ENCODE results near the gene MYOD1.

MYOD1 gene

DNA sequence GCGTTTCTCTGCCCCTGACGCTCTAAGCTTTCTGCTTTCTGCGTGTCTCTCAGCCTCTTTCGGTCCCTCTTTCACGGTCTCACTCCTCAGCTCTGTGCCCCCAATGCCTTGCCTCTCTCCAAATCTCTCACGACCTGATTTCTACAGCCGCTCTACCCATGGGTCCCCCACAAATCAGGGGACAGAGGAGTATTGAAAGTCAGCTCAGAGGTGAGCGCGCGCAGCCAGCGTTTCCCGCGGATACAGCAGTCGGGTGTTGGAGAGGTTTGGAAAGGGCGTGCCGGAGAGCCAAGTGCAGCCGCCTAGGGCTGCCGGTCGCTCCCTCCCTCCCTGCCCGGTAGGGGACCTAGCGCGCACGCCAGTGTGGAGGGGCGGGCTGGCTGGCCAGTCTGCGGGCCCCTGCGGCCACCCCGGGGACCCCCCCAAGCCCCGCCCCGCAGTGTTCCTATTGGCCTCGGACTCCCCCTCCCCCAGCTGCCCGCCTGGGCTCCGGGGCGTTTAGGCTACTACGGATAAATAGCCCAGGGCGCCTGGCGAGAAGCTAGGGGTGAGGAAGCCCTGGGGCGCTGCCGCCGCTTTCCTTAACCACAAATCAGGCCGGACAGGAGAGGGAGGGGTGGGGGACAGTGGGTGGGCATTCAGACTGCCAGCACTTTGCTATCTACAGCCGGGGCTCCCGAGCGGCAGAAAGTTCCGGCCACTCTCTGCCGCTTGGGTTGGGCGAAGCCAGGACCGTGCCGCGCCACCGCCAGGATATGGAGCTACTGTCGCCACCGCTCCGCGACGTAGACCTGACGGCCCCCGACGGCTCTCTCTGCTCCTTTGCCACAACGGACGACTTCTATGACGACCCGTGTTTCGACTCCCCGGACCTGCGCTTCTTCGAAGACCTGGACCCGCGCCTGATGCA is at the start of gene MYOD1:
MYOD1 (plus strand) TSS at position 544 of the 910 bp plus-strand sequence; CDS start at position 756, 212 bp downstream.
- DNase-seq: no peak

DNA sequence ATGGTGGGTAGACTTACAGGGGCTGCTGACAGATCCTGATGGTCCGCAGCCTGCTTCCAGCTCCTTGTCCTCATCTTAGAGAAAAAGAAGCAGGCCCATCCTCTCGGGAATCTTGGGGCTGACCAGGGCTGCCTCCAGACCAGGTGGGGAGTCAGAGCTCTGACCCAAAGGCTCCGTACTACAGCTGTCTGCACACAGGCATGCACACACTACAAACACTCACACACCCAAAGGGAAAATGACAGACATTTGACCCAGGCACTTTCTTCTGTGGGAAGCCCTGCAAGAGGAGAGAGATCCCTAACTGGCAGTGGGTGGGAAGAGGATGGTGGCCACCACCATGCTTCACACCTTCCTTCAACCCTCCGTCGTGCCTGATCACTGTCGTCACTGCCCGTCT is 46.9 kb upstream of the MYOD1 start:
- DNase-seq: no peak

DNA sequence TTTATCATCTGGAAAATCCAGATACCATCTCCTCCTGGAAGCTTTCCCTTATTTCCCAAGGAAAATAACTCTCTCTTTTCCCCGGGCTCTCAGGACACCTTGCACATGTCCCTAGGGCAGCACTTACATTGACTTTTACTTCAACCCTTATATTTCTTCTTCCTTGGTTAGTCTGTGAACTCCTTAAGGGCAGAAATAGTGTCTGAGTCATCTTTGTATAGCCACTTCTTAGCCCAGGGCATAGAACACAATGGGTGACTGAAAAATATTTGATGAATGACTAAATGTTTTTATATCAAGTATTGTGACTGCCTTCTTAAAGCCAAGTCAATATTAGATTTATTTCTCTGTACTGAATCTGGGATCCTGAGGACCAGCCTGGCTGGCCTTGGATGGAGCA is 45.4 kb upstream of the MYOD1 start:
- no peak for DNase-seq

GRCh38 chr11:17682848-17683247 is 36.5 kb upstream of the MYOD1 start:
- DNase-seq: no peak

GRCh38 chr11:17683377-17684161 is 35.8 kb upstream of the MYOD1 start:
- DNase-seq: no peak

DNA sequence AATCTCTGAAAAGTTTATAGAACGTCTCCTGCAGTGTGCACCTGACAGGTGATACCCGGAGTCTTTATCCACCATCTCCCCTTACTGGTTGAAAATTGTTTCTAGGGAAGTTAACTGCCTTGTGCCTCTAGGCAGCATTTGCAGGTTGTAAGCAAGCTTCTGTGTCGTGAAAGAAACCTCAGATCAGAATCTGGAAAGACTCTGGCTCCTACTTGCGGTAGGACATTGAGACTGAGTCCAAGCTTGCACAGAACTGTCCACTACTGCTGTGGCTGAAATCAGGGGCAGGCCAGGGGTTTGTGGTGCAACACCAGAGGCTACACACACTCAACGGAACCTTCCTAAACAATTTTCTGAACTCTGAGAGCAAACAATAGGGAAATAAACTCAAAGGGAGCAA is 34.8 kb upstream of the MYOD1 start:
- DNase-seq: no peak

DNA sequence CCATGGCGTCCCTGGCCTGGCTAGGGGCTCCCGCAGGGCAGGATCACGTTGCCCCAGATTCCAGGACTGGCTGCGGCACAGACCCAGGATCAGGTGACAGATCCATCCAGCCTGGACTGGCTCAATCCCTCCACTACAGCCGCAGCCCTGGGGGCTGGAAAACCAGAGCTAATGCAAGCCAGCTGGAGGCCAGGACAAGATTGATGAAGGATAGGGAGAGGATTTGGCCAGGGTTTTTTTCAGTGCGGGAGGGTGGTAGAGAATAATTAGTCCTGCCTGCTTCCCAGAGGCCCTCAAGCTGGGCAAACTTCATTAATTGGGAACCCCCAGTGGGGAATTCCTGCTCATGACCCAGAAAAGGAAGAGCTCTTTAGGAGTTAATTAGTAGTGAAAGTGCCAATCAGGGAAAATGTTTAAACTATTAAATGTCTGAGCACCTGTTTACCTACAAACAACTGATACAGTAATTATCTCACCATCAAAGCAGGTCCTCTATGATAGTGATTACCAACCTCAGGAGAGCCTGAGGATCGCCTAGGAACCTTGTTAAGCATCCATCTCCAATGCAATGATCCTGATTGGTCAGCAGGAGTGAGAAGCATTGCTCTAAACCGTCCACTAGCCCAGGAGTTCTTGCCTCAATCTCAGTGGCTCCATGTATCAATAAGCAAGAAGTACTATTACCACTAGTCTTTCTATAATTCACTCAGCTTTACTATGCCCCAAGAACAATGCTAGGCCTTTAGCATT is 33.0 kb upstream of the MYOD1 start:
- no peak for DNase-seq

- no peak for DNase-seq
Measured at GRCh38 chr11:17687946-17688670, 31.3 kb upstream of the MYOD1 start.

- no peak for DNase-seq
Measured at GRCh38 chr11:17691550-17691949, 27.8 kb upstream of the MYOD1 start.

DNA sequence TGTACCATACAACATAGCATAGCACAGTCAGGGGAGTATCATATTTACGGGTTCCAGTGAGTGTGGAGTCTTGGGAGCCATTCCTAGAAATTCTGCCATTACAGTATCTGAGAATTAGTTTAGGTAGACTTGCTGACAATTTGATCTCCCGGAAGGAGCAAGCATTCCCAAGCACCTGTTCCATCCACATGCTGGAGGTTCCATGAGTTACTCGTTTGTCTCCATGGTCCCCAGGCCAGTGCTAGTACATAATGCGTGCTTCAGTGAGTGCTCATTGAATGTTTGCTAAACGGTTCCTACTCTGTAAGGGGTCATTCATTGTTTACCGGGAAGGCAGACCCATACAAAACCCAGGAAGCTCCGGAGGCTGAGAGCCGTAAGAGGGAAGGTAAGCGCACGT is 27.4 kb upstream of the MYOD1 start:
- DNase-seq: no peak

GRCh38 chr11:17692931-17693330 is 26.4 kb upstream of the MYOD1 start:
- no peak for DNase-seq

DNA sequence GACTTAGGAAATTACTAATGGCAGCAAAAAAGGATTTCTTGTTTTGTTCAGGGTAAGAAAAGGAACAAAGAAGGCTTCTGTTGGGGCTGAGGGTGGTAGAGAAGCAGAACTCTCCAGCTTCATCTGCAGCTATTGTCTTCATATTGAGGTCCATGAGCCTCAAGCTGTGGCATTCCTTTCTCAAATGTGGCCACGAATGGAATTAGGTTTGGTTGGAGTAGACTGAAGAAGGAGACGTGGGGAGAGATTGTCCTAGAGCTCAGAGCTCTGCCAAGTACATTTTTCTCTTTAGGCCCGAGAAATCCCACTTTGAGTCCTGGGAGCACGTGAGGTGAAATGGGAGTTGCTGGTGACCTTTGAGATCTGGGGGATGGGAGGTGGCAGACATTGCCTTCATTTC is 25.8 kb upstream of the MYOD1 start:
- no peak for DNase-seq

DNA sequence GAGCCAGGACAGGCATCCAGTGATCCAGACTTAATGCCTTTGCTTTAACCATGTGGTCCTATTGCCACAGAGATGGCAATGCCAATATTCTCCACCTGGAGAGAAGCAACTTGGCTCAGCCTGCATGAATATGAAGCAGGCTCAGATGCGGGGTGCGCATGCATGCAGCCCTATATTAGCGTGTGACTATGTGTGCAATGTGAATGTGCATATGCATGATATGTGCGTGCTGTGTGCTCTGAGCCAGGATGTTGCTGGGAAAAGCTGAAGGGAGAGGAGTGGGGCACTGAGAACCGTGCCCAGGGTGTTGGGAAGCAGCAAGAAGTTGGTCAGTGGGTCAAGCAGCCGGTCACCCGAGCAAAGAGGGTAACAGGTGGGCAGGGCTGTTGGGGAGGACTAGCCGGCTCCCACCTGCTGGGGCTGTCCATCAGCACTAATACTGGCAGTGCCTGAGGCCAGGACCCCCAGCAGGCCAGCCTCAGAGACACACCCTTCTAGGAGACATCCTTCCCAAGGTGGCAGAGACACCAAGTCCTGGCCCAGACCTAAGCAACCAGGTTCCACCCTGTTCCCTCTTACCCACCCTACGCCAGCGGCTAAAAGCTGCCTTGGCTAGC is 24.8 kb upstream of the MYOD1 start:
- no peak for DNase-seq

DNA sequence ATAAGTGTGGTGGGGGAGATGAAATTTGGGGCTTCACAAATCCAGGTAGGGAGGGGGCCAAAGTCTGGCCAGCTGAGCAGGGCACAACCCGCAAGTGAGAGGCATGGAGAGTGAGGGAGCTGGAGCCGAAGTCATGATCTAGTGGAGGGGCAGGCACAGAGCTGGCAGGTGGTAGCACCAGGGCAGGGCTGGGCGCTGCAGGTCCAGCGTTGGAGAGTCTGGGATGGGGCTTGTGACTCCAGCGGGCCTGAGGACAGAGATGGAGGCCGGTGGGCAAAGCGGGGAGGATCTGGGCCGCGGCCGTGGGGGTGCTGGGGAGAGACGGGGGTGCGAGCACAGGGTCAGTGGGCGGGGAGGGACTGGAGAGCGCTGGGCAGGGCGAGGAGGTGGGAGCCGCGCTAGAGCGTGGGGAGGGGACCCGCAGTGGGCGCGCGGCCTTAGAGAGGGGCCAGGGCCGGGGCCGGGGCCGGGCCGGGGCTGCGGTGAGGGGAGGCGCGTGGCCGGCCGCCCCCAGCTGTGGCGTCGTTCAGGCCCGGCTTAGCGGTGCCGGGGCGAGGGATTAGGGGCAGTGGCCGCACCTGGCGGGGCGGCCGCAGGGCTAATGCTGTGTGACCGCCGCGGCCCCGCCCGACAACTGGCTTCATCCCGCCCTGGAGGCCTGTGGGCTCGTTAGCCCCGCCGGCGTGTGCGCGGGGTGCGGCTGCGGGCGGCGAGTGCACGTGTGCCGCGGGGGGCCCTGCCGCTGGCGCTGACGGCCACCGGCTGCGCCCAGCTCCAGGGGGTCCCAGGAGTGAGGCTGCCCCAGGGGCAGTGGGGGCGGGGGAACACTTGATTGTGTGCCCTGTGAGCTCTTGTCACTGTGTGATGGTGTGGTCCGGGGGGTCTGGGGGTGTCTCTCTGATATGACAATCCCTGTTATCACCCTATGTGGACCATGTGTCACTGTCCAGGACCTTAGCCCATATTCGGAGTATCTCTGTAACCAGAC is 23.6 kb upstream of the MYOD1 start:
- DNase-seq: no peak

GRCh38 chr11:17696741-17697140 is 22.6 kb upstream of the MYOD1 start:
- DNase-seq: no peak

DNA sequence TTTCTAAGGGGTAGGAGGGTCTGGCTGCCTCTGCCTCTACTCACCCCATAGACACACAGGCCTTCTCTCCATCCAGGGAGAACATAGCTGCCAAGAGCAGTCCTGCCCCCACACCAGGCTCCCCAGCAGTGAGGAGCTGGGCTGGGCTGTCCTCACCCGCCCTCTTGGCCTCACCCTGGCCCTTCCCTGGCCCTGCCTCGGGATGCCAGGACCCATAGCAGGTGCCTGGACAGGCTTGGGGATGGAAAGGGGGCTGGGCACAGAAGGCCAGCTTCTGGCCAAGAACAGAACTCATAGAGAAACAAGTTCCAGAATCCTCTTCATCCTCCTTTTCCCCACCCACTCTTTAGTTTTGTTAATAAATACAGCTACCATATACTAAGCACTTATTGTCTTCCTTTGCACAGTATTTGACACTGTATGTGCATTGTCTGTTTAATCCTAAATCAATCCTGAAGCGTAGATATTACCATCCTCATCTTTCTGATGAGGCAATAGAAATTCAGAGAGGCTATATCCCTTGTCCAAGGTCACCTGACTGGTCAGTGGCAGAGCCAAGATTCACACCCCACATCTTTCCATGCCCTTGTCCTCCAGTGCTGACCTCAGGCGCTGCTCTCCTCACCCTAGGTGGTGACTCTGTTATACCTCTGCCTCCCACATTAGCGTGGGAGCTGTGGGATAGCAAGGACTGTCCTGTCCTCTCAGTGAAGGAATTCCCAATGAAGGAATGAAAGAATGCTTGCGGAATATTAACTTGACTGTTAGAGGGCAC is 22.0 kb upstream of the MYOD1 start:
- DNase-seq: no peak

DNA sequence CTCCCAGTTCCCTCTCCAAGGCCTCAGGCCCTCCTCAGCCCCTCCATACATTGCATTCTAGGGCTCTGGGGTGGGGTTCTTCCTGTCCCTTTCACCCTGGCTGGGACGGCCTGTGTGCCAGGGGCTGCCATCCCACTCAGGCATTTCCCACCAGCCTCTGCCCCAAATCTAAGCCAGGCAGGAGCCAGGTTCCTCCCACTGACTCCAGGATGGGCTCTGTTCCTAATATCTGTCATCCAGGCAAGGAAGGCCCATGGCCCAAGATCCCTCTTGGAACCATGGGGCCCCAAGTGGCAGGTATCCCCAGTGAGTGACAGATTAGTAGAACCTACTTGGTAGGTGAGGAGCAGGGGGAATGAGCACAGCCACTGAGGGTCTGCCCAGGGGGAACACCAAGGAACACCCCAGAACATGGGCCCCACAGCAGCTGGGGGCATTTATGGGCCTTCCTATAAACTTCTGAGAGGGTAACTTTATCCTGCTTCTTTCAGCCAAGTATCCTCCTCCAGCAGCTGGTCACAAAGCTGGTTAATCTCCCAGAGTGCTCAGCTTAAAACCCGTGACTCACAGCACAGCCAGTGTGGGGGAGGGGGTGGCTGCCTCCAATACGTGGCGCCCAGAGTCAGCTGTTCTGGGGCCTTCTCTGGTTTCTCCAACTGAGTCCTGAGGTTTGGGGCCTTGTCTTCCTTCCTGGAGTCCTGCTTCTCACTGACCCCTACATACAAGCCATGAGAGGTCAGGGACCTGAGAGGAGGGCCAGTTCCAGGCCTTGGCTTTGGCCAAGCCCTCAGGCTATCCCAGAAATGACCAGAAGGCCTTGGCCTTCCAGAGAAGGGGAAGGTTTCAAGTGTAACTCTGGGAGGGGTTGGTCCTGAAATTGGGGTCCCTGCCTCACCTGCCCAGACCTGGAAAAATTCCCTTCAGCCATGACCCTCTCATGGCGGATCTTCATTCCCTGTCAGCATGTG is 19.9 kb upstream of the MYOD1 start:
- no peak for DNase-seq

DNA sequence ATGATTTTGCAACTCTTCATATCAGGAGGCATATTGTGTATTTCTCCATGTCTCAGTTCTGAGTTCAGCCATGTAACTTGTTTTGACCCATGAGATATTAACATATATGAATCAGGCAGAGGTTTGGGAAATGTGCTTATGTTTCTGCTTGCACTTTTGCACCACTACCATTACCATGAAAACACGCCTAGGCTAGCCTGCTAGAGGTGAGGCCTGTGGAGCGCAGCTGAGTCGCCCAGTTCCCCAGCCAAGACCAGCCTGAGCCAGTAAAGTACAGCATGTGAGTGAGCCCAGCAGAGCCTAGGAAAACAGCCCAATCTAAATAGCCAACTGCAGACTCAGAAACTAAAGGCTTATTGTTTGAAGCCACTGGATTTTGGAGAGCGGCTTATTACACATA is 18.4 kb upstream of the MYOD1 start:
- DNase-seq: no peak

GRCh38 chr11:17702876-17703275 is 16.5 kb upstream of the MYOD1 start:
- no peak for DNase-seq

All from stimulated activated naive CD4-positive, alpha-beta T cell (primary cell).